ENCODE measurements around the gene UQCRQ.
"Not testable (repeated sequence)": the region's sequence is repeated elsewhere in the genome, so short reads cannot be mapped to it uniquely, and the experiment has no call there.

The UQCRQ gene

GRCh38 chr5:132854301-132854700, 12.1 kb upstream of the UQCRQ start:
- DNase-seq: no peak
- TF ChIP-seq, protein P1, sequence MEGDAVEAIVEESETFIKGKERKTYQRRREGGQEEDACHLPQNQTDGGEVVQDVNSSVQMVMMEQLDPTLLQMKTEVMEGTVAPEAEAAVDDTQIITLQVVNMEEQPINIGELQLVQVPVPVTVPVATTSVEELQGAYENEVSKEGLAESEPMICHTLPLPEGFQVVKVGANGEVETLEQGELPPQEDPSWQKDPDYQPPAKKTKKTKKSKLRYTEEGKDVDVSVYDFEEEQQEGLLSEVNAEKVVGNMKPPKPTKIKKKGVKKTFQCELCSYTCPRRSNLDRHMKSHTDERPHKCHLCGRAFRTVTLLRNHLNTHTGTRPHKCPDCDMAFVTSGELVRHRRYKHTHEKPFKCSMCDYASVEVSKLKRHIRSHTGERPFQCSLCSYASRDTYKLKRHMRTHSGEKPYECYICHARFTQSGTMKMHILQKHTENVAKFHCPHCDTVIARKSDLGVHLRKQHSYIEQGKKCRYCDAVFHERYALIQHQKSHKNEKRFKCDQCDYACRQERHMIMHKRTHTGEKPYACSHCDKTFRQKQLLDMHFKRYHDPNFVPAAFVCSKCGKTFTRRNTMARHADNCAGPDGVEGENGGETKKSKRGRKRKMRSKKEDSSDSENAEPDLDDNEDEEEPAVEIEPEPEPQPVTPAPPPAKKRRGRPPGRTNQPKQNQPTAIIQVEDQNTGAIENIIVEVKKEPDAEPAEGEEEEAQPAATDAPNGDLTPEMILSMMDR (IDR thresholded peaks at IDR 0.05): no peak
- Histone ChIP-seq H3K36me3 (no peaks in the 10 kb centered on the region), H3K27ac (no peak overlapping the region), H3K4me3 (no peak overlapping the region), H3K9me3 (no peaks in the 10 kb centered on the region), H3K4me1 (no peaks in the 10 kb centered on the region), H3K27me3 (no peaks in the 10 kb centered on the region)
- intact Hi-C loops (cut with DNase I; ENCODE audit: low total_unique reads): no loop called here

GRCh38 chr5:132854992-132855391, 11.4 kb upstream of the UQCRQ start:
- H3K4me3 ChIP-seq; H3K27ac ChIP-seq; DNase-seq; H3K4me1 ChIP-seq; H3K27me3 ChIP-seq; H3K36me3 ChIP-seq; intact Hi-C loops (cut with DNase I; ENCODE audit: low total_unique reads); H3K9me3 ChIP-seq: not testable (repeated sequence)

GRCh38 chr5:132856011-132856410, 10.4 kb upstream of the UQCRQ start:
- Histone ChIP-seq H3K27me3 (no peaks in the 10 kb centered on the region), H3K9me3 (no peaks in the 10 kb centered on the region), H3K4me1 (no peaks in the 10 kb centered on the region), H3K4me3 (no peak overlapping the region), H3K27ac (no peak overlapping the region), H3K36me3 (no peaks in the 10 kb centered on the region)
- intact Hi-C loops (cut with DNase I; ENCODE audit: low total_unique reads): no loop called here
- DNase-seq: no peak
- TF ChIP-seq, protein P1 (IDR thresholded peaks at IDR 0.05): no peak

- TF ChIP-seq, protein P1 (IDR thresholded peaks at IDR 0.05): no peak
- intact Hi-C loops (cut with DNase I; ENCODE audit: low total_unique reads): no loop called here
- no peak for DNase-seq
- H3K4me3 ChIP-seq: no peak overlapping the region
- H3K36me3 ChIP-seq: no peaks in the 10 kb centered on the region
- H3K9me3 ChIP-seq: no peaks in the 10 kb centered on the region
- no peaks in the 10 kb centered on the region for H3K27me3 ChIP-seq
- H3K4me1 ChIP-seq: no peaks in the 10 kb centered on the region
- no peak overlapping the region for H3K27ac ChIP-seq
These were observed 6.5 kb upstream of the UQCRQ start for GRCh38 chr5:132859889-132860437.

DNA sequence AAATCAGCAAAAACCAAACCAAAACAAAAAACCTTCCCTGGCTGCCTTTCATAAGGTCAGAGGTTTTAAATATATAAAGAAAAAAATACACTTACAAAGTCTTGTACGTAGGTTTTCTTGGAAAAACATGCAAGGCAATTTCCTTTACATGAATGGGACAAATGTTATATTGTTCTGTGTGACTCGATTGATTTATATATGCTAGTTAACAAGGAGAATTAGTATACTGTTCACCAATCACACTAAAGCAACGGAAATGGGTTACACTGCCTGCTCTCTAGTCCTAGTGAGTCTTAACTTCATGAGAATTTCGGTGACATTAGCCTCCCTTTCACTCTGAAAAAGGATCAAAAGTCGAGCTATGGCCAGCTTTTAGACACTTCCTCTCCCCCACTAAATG, 5.7 kb upstream of the UQCRQ start:
- no peaks in the 10 kb centered on the region for H3K9me3 ChIP-seq
- no peak for DNase-seq
- no peak overlapping the region for H3K4me3 ChIP-seq
- H3K36me3 ChIP-seq: no peaks in the 10 kb centered on the region
- no peaks in the 10 kb centered on the region for H3K27me3 ChIP-seq
- no peak overlapping the region for H3K27ac ChIP-seq
- intact Hi-C loops (cut with DNase I; ENCODE audit: low total_unique reads): no loop called here
- H3K4me1 ChIP-seq: peaks cover 0 to 4% (median under 1%) of the 10 kb centered on the region in 4 donors
- TF ChIP-seq, protein P1 (IDR thresholded peaks at IDR 0.05): no peak

GRCh38 chr5:132865668-132866341, 637 bp upstream of the UQCRQ start:
- H3K27ac ChIP-seq: peak overlapping the region; percentile 90 to 95
- H3K9me3 ChIP-seq: no peaks in the 10 kb centered on the region
- H3K36me3 ChIP-seq: peaks cover 5 to 30% (median 24%) of the 10 kb centered on the region in 3 donors
- TF ChIP-seq, protein P1 (IDR thresholded peaks at IDR 0.05): no peak
- intact Hi-C loops (cut with DNase I; ENCODE audit: low total_unique reads): no loop called here
- H3K4me3 ChIP-seq: peak overlapping the region; percentile 66 to 70
- peaks cover 0 to 18% (median 12%) of the 10 kb centered on the region in 4 donors for H3K4me1 ChIP-seq
- DNase-seq: no peak
- H3K27me3 ChIP-seq: no peaks in the 10 kb centered on the region

Data from tibial artery (tissue), 4 donors.